Panc1 (cell line): ENCODE measurements around the gene CIB1. TPM values are rescaled to one million over a fixed set of nuclear protein-coding genes. Genes with fewer than 3 reads are reported as not detected.

Source experiments
- ATAC-seq: fragments of 200-7000 bp; cut with Tn5 transposase; 2 replicates; pipeline ENCODE4 v1.9.1; 2020; ENCODE audit warnings: mild to moderate bottlenecking, moderate library complexity
- BruUV-seq: library from RNA; stranded (reverse); fragments of 400-500 nt; replicated peaks from 2 replicates; lab custom pipeline; 2021; lab: Mats Ljungman, UMichigan
- CTCF ChIA-PET: fragments of 300-600 bp; sonication (Branson Sonifier 250); formaldehyde crosslinking; loops from one replicate; lab custom pipeline; 2022; ENCODE audit warnings: antibody characterized with exemption; lab: Charles Lee
- POLR2A ChIA-PET: fragments of 300-600 bp; sonication (Branson Sonifier 250); formaldehyde crosslinking; loops from one replicate; lab custom pipeline; 2022; ENCODE audit warnings: antibody characterized with exemption; lab: Charles Lee
- DNase-seq: peaks from one replicate; pipeline ENCODE4 v3.0.0-alpha.2; 2010; ENCODE audit warnings: low read depth, low spot score
- H3K27ac ChIP-seq: 2 replicates; pipeline ENCODE4 v1.5.1; 2011; ENCODE audit warnings: mild to moderate bottlenecking, low read length, inconsistent platforms
- H3K27me3 ChIP-seq: fragments of 200-500 bp; sonication (Bioruptor generic); 2 replicates; pipeline ENCODE4 v1.6.0; 2014; ENCODE audit warnings: low read length, inconsistent platforms; ENCODE audit not compliant: control insufficient read depth, insufficient read depth
- H3K36me3 ChIP-seq: fragments of 200-500 bp; sonication (Bioruptor generic); 2 replicates; pipeline ENCODE4 v1.5.1; 2014; ENCODE audit warnings: inconsistent platforms, mild to moderate bottlenecking, low read length, moderate library complexity; ENCODE audit not compliant: control insufficient read depth, insufficient read depth
- H3K4me1 ChIP-seq: 2 replicates; pipeline ENCODE4 v1.5.1; 2011; ENCODE audit warnings: inconsistent platforms, mild to moderate bottlenecking, low read length, moderate library complexity; ENCODE audit not compliant: control insufficient read depth, insufficient read depth
- H3K4me3 ChIP-seq, 2 experiments: 2 replicates each; pipeline ENCODE4 v1.5.1; 2011 to 2012; ENCODE audit warnings: low read depth in 2 of 2, low read length in 2 of 2, mild to moderate bottlenecking in 2 of 2, inconsistent platforms in 1 of 2, moderate library complexity in 1 of 2
- H3K9me3 ChIP-seq: fragments of 200-500 bp; sonication (Bioruptor generic); 2 replicates; pipeline ENCODE4 v1.5.1; 2014; ENCODE audit warnings: low read depth, mild to moderate bottlenecking, inconsistent platforms, low read length, moderate library complexity; ENCODE audit not compliant: control insufficient read depth, insufficient read depth
- CTCF ChIP-seq: fragments of 450-650 bp; IDR thresholded peaks from 2 replicates; pipeline ENCODE4 v1.5.1; 2017; ENCODE audit warnings: mild to moderate bottlenecking
- POLR2AphosphoS5 ChIP-seq: IDR thresholded peaks from 2 replicates; pipeline ENCODE4 v1.6.1; 2012; ENCODE audit warnings: mild to moderate bottlenecking, low read depth, low read length, moderate library complexity
- REST ChIP-seq, 2 experiments: IDR thresholded peaks; 2 replicates each; pipeline ENCODE4 v1.6.1; 2011 to 2012; ENCODE audit warnings: low read depth in 2 of 2, control low read depth in 1 of 2, low read length in 1 of 2, mild to moderate bottlenecking in 1 of 2, moderate library complexity in 1 of 2; ENCODE audit not compliant: insufficient read depth in 1 of 2
- SIN3A ChIP-seq: IDR thresholded peaks from 2 replicates; pipeline ENCODE4 v1.6.1; 2012; ENCODE audit warnings: low read depth, mild to moderate bottlenecking, low read length, moderate library complexity, borderline replicate concordance; ENCODE audit not compliant: insufficient read depth
- TCF7L2 ChIP-seq: IDR thresholded peaks from 2 replicates; pipeline ENCODE4 v1.6.1; 2011; ENCODE audit warnings: mild to moderate bottlenecking, low read depth, low read length, inconsistent platforms
- in situ Hi-C: cut with HindIII; loops from 2 replicates; pipeline ENCODE4 v1.10.0; 2016; ENCODE audit warnings: low sequenced_read_pairs, low pct_unique_long_range_greater_than_20kb
- intact Hi-C: fragments of 100-400 bp; cut with micrococcal nuclease; formaldehyde crosslinking; loops from one replicate; pipeline ENCODE4 v1.10.0; 2022; ENCODE audit not compliant: unreplicated experiment
- total RNA-seq: library from RNA; stranded (reverse); gene quantifications from one replicate; pipeline ENCODE4 v1.2.1, GENCODE V29; 2021; ENCODE audit not compliant: unreplicated experiment

The CIB1 gene
- total RNA-seq, 1 experiment from 2014 or later, result 193 TPM

- in situ Hi-C loops (no loop called here), intact Hi-C loops (no loop called here)
- ChIA-PET CTCF (interaction anchor here (0.5 to 1.8 kb wide), 5 partner anchors 26 to 106 kb away, joined by 3 to 8 read pairs (median 5); no protein-coding TSS in a partner anchor), POLR2A (interaction anchor here (0.6 to 2.5 kb wide), 7 partner anchors 12 to 331 kb away, joined by 3 to 8 read pairs (median 6); partner anchors contain the start of genes CIB1 and GDPGP1)
- no TSS peak for BruUV-seq
- Histone ChIP-seq H3K4me3 (peak within 1 kb of the TSS; percentile 59 to 83), H3K9me3 (no peaks in the 10 kb centered on the region), H3K4me1 (peaks cover 10% of the 10 kb centered on the region), H3K27me3 (no peaks in the 10 kb centered on the region), H3K36me3 (no peaks in the 10 kb centered on the region), H3K27ac (peak within 1 kb of the TSS; percentile 68)
- DNase-seq (no peak), ATAC-seq (peak; percentile 96)
- no peak for TF ChIP-seq REST (IDR thresholded peaks at IDR 0.05; ENCODE audit: insufficient read depth in 1 of 2, low read depth in 2 of 2, low read length in 1 of 2)
- peak; percentile 70 for TF ChIP-seq POLR2AphosphoS5
Observed at GRCh38 chr15:90249203-90249863, 15.6 kb upstream of the CIB1 start, which contains the start of gene TTLL13. Gene TTLL13 (plus strand): TSS chr15:90249556. CDS start chr15:90250631, 1,075 bp downstream.

- ChIA-PET CTCF (interaction anchor here (0.6 to 1.8 kb wide), 4 partner anchors 26 to 106 kb away, joined by 3 to 8 read pairs (median 6); no protein-coding TSS in a partner anchor), POLR2A (interaction anchor here (0.6 to 2.5 kb wide), 7 partner anchors 13 to 330 kb away, joined by 3 to 8 read pairs (median 6); partner anchors contain the start of genes CIB1 and GDPGP1)
- H3K4me3 ChIP-seq, result peak overlapping the region; percentile 59 to 83
- in situ Hi-C loops (no loop called here), intact Hi-C loops (no loop called here)
- no peaks in the 10 kb centered on the region for H3K9me3 ChIP-seq
- H3K4me1 ChIP-seq, result peaks cover 10% of the 10 kb centered on the region
- BruUV-seq, result no TSS peak
- ATAC-seq, result peak; percentile 31
- TF ChIP-seq REST (IDR thresholded peaks at IDR 0.05; ENCODE audit: insufficient read depth in 1 of 2, low read depth in 2 of 2, low read length in 1 of 2) (no peak), POLR2AphosphoS5 (no peak), TCF7L2 (no peak), CTCF (no peak), SIN3A (no peak)
- H3K27ac ChIP-seq, result peak overlapping the region; percentile 64
- H3K27me3 ChIP-seq, result no peaks in the 10 kb centered on the region
- no peaks in the 10 kb centered on the region for H3K36me3 ChIP-seq
- no peak for DNase-seq
Observed at GRCh38 chr15:90248789-90249202, 15.1 kb upstream of the CIB1 start.
